K562 (cell line): ENCODE measurements around the gene PGAM2.
A peak's percentile ranks its signal among the peaks of the same experiment; 100 is the strongest.

Experiments
- TF ChIP-seq, protein P1 (sequence below), 2 experiments: fragments of 450-650 bp in 1 of 2; sonication (generic) in 1 of 2; formaldehyde crosslinking in 1 of 2; IDR thresholded peaks; 2 replicates each; pipeline versions ENCODE4 v1.7.1 to v1.9.0; 2016 to 2022; ENCODE audit warnings: inconsistent platforms in 1 of 2, mild to moderate bottlenecking in 1 of 2, missing genetic modification reagents in 1 of 2
- TF ChIP-seq, protein P2 (sequence below), 3 experiments: IDR thresholded peaks in 2 of 3; conservative IDR thresholded peaks in 1 of 3; 2 replicates each; pipeline ENCODE4 v1.5.1; 2011 to 2012; ENCODE audit warnings: low read length in 3 of 3, mild to moderate bottlenecking in 3 of 3, control low read depth in 2 of 3, improper control_type of control experiment in 1 of 3, inconsistent platforms in 1 of 3, low read depth in 1 of 3, mixed read lengths in 1 of 3, moderate library complexity in 1 of 3; ENCODE audit not compliant: insufficient read depth in 2 of 3

DNA sequence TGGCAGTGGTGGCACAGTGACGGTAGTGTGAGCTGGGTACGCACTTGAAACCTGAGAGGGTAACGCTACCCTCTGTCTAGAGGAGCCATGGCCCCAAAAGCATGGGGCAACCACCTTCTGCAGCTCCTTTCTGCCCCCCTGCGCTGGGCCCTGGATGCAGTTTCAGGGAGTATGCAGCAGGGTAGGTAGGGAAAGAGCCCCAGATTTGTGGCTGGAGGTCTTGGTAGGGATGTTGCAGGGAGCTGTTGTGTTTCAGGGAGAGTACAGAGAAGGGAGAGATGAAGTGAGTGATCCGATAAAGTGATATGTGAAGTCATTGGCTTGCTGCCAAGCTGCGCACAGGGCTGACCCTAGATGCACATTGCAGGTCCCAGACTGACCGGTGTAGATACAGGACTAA lies 2.7 kb upstream of the PGAM2 start:
- TF ChIP-seq, protein P1, sequence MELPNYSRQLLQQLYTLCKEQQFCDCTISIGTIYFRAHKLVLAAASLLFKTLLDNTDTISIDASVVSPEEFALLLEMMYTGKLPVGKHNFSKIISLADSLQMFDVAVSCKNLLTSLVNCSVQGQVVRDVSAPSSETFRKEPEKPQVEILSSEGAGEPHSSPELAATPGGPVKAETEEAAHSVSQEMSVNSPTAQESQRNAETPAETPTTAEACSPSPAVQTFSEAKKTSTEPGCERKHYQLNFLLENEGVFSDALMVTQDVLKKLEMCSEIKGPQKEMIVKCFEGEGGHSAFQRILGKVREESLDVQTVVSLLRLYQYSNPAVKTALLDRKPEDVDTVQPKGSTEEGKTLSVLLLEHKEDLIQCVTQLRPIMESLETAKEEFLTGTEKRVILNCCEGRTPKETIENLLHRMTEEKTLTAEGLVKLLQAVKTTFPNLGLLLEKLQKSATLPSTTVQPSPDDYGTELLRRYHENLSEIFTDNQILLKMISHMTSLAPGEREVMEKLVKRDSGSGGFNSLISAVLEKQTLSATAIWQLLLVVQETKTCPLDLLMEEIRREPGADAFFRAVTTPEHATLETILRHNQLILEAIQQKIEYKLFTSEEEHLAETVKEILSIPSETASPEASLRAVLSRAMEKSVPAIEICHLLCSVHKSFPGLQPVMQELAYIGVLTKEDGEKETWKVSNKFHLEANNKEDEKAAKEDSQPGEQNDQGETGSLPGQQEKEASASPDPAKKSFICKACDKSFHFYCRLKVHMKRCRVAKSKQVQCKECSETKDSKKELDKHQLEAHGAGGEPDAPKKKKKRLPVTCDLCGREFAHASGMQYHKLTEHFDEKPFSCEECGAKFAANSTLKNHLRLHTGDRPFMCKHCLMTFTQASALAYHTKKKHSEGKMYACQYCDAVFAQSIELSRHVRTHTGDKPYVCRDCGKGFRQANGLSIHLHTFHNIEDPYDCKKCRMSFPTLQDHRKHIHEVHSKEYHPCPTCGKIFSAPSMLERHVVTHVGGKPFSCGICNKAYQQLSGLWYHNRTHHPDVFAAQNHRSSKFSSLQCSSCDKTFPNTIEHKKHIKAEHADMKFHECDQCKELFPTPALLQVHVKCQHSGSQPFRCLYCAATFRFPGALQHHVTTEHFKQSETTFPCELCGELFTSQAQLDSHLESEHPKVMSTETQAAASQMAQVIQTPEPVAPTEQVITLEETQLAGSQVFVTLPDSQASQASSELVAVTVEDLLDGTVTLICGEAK (IDR thresholded peaks at IDR 0.05) = no peak
- TF ChIP-seq, protein P1 (CRISPR knock-in tag; IDR thresholded peaks at IDR 0.05) = no peak
- TF ChIP-seq, protein P2, sequence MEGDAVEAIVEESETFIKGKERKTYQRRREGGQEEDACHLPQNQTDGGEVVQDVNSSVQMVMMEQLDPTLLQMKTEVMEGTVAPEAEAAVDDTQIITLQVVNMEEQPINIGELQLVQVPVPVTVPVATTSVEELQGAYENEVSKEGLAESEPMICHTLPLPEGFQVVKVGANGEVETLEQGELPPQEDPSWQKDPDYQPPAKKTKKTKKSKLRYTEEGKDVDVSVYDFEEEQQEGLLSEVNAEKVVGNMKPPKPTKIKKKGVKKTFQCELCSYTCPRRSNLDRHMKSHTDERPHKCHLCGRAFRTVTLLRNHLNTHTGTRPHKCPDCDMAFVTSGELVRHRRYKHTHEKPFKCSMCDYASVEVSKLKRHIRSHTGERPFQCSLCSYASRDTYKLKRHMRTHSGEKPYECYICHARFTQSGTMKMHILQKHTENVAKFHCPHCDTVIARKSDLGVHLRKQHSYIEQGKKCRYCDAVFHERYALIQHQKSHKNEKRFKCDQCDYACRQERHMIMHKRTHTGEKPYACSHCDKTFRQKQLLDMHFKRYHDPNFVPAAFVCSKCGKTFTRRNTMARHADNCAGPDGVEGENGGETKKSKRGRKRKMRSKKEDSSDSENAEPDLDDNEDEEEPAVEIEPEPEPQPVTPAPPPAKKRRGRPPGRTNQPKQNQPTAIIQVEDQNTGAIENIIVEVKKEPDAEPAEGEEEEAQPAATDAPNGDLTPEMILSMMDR (IDR thresholded peaks at IDR 0.05 in 2 of 3, conservative IDR thresholded peaks at IDR 0.05 in 1 of 3; ENCODE audit: insufficient read depth in 2 of 3, low read depth in 1 of 3, low read length in 3 of 3) = peak; percentile 7 to 26 (median 18); a peak in 1 of 6 replicates
